ENCODE data around the gene TWIST2.

TWIST2 gene

DNA sequence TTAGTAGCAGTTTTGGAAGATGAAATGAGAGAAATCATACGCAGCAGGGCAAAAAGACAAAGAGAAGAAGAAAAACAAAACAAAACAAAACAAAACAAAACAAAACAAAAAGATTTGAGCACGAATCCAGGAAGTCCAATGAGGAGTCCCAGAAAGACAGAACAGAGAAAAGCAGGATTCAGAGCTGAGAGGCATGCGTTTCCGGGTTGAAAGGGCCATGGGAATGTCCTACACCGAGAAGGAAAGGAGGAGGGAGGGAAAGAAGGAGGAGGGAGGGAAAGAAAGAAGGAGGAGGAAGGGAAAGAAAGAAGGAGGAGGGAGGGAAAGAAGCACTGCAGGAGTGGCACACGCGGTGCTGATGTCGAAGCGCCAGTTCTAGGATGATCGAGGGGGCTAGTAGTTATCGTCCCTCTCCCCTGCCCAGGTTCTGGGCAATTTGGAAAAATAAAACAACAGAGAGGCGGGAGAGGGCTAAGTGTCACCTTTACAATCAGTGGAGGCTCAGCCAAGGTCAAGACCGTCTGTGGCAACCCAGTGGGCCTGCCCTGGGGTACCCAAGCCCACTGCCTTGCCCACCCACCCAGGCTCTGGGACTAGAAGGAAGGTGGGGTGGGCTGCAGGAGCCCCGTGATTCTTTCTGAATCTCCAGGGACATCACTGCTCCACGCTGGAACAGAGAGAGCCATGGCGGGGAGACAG is 68.4 kb downstream of the TWIST2 start:
- DNase-seq (ENCODE audit: low read depth in 4 of 4, low spot score in 1 of 4) = no peak

DNA sequence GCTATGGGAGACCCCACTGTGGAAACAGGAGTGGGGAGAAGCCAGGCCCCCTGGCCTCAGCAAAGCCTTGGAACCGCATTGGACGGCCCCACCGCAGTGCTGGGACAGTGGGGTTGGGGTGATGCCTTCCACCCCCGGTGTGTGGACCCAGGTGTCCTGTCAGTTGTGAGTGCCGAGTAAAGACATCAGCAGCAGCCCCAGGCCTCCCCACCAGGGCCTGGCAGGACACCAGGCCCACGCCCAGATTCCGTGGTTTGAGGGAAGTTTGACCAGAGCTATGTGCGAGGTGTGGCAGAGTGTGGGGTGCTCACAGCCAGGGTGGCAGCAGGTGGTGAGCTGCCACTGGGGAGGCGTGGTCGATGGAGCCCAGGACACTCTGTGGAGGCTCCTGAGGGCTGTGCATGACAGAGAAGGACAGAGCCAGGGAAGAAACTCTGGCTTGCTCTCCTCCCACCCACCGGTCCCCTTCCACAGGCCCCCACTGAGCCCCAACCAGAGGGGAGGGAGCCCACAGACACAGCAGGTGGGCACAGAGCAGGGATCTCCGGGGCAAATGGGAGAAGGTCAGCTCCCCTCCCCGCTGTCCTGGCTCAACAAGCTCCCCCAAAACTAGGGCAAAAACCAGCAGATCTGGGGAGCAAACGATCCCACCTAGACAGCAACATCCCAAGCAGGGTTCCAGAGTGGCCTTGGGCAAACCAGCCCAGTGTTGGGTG is 69.1 kb downstream of the TWIST2 start:
- no peak for DNase-seq (ENCODE audit: low read depth in 4 of 4, low spot score in 1 of 4)

DNA sequence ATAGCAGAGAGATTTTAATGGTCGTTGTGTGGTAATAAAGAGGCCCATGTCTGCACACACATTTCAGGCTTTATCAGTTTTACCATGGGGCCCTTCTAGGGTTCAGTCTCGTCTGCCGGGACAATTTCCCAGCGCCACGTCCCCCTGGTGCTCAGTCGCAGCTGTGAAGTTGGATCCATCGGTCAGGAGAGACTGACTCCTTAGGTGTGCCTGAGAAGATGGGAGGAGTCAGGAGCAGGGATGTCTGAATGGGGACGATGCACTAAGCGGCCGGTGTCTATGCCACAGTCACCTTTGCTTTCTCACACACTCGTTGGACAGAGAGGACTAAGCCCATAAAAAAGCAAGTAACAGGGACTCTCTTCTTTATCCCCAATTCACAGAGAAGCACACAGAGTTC is 71.4 kb downstream of the TWIST2 start:
- no peak for DNase-seq (ENCODE audit: low read depth in 4 of 4, low spot score in 1 of 4)

- no peak for DNase-seq (ENCODE audit: low read depth in 4 of 4, low spot score in 1 of 4)
Measured at GRCh38 chr2:238920053-238920452, 72.2 kb downstream of the TWIST2 start.

GRCh38 chr2:238920601-238921001 is 72.7 kb downstream of the TWIST2 start:
- DNase-seq (ENCODE audit: low read depth in 4 of 4, low spot score in 1 of 4) = no peak

DNA sequence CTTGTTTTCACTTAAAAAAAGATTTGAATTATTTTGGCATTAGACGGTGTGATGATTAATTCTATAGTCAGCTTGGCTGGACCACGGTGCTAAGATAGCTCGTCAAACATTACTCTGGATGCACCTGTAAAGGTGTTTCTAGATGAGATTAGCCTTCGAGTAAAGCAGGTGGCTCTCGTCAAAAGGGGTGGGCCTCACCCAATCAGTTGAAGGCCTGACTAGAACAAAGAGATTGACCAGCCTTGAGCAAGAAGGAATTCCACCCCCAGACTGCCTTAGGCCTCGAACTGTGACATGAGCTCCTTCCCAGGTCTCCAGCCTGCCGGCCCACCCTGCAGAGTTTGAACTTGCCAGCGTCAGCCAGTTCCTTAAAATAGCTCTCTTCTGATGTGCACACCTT is 73.4 kb downstream of the TWIST2 start:
- DNase-seq (ENCODE audit: low read depth in 4 of 4, low spot score in 1 of 4) = no peak

- no peak for DNase-seq (ENCODE audit: low read depth in 4 of 4, low spot score in 1 of 4)
Measured at GRCh38 chr2:238921681-238922319, 73.9 kb downstream of the TWIST2 start.

DNA sequence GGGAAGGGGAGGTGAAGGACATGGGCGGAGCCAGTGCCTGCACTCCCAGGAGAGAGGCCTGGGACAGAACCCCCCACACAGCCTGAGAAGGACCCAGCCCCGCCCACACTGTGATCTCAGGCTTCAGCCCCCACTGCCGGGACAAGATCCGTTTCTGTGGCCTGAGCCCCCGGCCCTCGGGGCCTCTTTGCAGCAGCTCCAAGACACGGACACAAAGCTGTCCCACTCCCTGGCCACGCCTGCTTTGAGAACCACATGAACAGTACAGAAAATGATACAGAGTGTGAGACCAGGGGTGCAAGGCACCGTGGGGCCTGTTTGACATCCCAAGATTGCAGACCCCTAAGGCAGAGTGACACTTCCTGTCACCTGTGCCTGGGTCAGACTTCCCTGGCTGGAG is 74.5 kb downstream of the TWIST2 start:
- DNase-seq (ENCODE audit: low read depth in 4 of 4, low spot score in 1 of 4) = no peak

DNA sequence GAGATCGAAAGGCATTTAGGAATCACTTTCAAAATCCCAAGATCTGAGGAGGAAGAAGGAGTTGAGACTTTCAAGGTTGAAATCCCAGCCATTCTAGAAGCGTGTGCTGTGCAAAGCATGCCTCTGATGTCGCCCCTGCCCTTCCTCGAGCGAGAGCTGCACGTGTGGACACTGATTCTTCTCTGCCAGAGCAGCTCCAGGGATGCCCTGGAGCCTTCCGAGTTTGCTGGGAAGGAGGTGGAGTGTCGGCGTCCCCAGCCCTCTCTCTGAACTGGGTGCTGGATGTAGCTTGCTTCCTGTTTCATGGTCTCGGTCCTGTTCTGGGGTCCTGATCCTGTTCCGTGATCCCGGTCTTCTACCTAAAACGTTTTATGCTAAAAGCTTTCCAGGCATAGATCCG is 76.1 kb downstream of the TWIST2 start:
- DNase-seq (ENCODE audit: low read depth in 4 of 4, low spot score in 1 of 4) = no peak

DNA sequence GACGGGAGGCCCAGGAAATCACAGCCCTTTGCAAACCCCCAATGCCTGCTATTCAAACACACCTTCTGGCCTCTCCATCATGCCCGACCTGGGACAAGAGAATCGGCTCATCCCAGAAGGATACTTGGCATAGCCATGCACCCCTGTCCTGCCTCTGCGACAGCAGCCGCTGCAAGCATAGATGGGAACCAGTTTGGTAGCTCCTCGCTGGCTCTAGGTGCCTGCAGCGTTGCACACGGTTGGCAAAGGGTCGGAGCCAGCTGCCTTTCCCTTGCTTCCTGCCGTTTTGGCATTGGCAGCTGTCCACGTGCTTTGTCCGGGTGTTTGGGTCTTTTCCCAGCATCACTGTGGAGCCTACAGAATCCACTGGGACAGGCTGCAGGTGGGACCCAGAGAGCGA is 76.9 kb downstream of the TWIST2 start:
- no peak for DNase-seq (ENCODE audit: low read depth in 4 of 4, low spot score in 1 of 4)

GRCh38 chr2:238925281-238925680 is 77.4 kb downstream of the TWIST2 start:
- DNase-seq (ENCODE audit: low read depth in 4 of 4, low spot score in 1 of 4) = no peak

GRCh38 chr2:238925816-238926521 is 78.1 kb downstream of the TWIST2 start:
- DNase-seq (ENCODE audit: low read depth in 4 of 4, low spot score in 1 of 4) = no peak

DNA sequence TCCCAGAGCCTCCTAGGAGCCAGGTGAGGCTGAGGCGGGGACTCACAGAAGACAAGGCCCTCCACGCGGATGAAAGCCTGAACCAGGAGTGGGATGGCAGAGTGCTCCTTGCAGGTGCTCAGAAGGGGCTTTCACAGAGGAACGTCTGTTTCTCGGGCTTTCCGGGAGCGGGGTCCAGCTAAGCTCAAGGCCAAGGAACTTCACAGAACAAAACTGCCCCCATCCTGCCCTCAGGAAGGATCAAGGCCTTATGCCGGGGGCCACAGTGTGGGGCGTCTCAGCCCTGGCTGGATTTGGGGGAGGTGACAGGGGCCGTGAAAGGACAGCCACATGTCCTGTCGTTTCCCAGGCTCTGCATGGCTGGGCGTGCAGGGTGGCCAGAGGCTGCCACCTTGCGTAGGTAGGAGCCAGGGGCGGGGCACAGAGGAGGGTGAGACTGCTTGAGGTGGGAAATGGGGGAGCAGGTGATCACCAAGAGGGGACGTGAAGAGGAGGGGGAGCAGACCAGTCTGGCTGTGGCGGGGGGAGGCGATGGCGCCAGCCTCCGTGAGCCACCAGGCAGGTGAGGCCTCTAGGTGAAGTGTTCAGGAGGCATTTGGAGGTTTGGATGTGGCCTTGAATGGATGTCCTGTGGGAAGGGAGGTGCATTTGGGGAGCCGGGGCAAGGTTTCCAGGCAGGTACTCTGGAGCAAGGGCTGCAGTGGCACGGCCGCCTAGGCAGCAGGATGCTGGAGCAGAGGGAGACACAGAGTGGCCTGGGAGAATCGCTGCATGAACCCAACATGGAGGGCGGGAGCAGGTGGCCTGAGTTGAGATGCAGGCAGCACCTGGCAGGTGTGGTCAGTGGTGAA is 79.1 kb downstream of the TWIST2 start:
- no peak for DNase-seq (ENCODE audit: low read depth in 4 of 4, low spot score in 1 of 4)

DNA sequence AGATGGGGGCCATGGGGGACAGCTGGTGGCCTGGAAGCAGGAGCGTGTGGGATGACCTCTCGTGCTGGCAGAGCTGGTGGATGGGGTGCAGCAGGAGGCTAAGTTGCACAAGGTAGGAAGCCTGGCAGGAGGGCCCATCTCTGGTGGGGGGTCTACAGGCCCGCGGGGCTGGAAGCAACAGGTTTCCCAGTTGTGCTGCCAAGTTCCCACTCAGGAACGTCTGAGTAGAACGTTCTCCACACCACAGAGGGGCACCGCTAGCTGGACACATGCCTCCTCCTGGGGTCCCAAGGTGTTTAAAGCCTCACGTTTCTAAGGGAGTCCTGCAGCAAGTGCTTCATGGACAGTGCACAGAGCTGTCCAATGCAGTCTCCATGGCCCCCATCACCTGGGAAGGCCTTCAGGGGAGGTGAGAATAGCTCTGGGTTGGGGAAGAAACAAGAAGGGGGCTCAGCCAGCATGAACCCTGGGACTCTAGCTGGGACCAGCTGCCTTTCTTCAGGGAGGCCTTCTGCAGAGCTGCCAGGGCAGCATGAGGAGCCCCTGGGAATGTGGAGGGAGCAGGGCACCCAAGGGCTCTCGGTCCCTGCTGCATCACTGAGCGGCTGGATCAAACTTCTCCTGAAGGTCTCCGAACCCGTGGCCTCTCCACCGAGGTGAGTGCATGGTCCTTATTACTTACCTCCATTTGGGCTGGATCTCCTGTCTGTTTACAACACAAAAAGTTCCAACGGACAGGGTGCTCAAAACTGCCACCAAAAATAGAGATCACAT is 80.0 kb downstream of the TWIST2 start:
- no peak for DNase-seq (ENCODE audit: low read depth in 4 of 4, low spot score in 1 of 4)

DNA sequence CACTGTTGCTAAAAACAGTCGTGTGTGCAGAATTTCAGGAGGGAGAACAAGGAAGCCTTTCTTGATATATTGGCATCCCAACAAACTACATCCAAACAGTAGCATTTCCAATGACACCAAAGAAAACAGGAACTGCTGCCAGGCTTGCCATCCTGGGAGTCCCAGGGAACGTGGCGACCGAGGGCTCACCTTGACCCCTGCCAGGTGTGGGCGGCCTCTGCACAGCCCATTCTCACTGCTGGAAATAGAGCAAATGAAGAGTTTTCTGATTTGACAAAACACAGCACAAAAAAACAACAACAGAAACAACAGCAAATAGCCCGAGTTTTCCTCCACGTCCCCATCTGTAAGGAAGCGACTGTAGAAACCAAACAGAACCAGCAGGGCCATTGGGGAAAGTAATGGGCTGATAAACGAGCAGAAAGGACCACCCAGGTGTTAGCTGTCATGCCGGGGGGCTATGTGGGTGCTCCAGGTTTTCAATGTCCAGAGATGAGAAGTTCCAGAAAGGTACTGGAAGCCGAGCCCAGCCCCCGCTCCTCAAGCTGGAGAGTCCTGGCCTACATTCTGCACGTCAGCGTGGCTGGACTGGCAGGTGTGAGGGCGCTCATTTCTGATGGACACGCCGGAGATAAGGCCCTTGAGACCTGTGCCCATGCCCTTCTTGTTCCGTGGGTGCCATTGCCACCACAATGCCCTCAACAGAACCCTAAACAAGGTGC is 80.8 kb downstream of the TWIST2 start:
- no peak for DNase-seq (ENCODE audit: low read depth in 4 of 4, low spot score in 1 of 4)

- DNase-seq (ENCODE audit: low read depth in 4 of 4, low spot score in 1 of 4) = no peak
Measured at GRCh38 chr2:238929242-238930081, 81.6 kb downstream of the TWIST2 start.

DNA sequence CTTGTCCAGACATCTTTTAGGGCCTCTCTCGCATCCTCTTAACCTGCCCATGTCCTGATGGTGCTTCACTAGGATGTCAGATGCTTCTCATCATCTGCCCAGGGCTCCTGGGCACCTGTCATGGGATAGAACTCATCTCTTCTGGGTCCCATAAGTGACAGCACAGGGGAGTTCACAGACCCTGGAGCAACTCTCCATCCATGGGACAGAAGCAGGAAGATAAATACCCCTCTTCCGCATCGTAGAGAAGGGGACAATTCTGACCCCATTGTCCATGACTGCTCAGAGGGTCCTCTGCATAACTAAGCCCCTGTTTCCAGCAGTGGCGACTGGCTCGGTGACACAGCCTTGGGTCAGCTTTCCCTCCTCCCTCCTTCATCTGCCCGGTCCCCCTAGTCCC is 82.3 kb downstream of the TWIST2 start:
- no peak for DNase-seq (ENCODE audit: low read depth in 4 of 4, low spot score in 1 of 4)

All from stimulated activated CD4-positive, alpha-beta T cell treated with anti-CD3 and anti-CD28 coated beads, Interleukin-1b, Interleukin-23, amount 100 ng/mL, for 24 hours (primary cell).